Lower lobe of right lung (tissue), 2 donors: ENCODE measurements around the gene ZDHHC12. TPM values are rescaled to one million over a fixed set of nuclear protein-coding genes. Genes with fewer than 3 reads are reported as not detected.
A peak's percentile ranks its signal among the peaks of the same experiment; 100 is the strongest.

Source experiments
- ATAC-seq, 2 donors: fragments of 200-7000 bp; cut with Tn5 transposase; one replicate each; pipeline ENCODE4 v1.9.1; 2020 to 2022; ENCODE audit warnings: mild to moderate bottlenecking in 2 of 2, moderate library complexity in 2 of 2
- DNase-seq: peaks from one replicate; pipeline ENCODE4 v3.0.0-alpha.2; 2020
- H3K27ac ChIP-seq: fragments of 200-600 bp; one replicate; pipeline ENCODE4 v1.8.0; 2022
- H3K27me3 ChIP-seq: fragments of 200-600 bp; one replicate; pipeline ENCODE4 v1.8.0; 2022; ENCODE audit warnings: low read depth
- H3K36me3 ChIP-seq: fragments of 200-600 bp; one replicate; pipeline ENCODE4 v1.8.0; 2022; ENCODE audit warnings: mild to moderate bottlenecking
- H3K4me1 ChIP-seq: fragments of 200-600 bp; one replicate; pipeline ENCODE4 v1.8.0; 2022
- H3K4me3 ChIP-seq: fragments of 200-600 bp; one replicate; pipeline ENCODE4 v1.8.0; 2022; ENCODE audit warnings: mild to moderate bottlenecking
- H3K9me3 ChIP-seq: fragments of 200-600 bp; one replicate; pipeline ENCODE4 v1.8.0; 2022
- CTCF ChIP-seq: fragments of 200-600 bp; IDR thresholded peaks from one replicate; pipeline ENCODE4 v1.8.0; 2022; ENCODE audit warnings: antibody characterized with exemption, mild to moderate bottlenecking
- intact Hi-C: fragments of 100-400 bp; cut with DNase I; formaldehyde crosslinking; loops from one replicate; pipeline ENCODE4 v1.11.0; 2022
- total RNA-seq: library from RNA; stranded (reverse); fragmentation: NEBNext Ultra II Directional; extraction: Animal tissue kit (Norgen Biotek cat#: 25700); gene quantifications from one replicate; pipeline ENCODE4 v1.2.1, GENCODE V29; 2021
- donor health status: DM: no; HTN: yes; CAD: no; lungs with severe emphysema.

Gene ZDHHC12
- total RNA-seq, 1 donor from 2014 or later, result 29.4 TPM

GRCh38 chr9:128706045-128706444 is 17.9 kb downstream of the ZDHHC12 start:
- H3K4me3 ChIP-seq, result no peak overlapping the region
- no peak overlapping the region for H3K27ac ChIP-seq
- no peaks in the 10 kb centered on the region for H3K27me3 ChIP-seq
- peaks cover 12% of the 10 kb centered on the region for H3K4me1 ChIP-seq
- DNase-seq (peak; percentile 8), ATAC-seq (no peak)
- no peaks in the 10 kb centered on the region for H3K9me3 ChIP-seq
- intact Hi-C loops, result no loop called here
- H3K36me3 ChIP-seq, result peaks cover 12% of the 10 kb centered on the region
- TF ChIP-seq CTCF, result no peak

- intact Hi-C loops, result no loop called here
- Histone ChIP-seq H3K27ac (no peak overlapping the region), H3K36me3 (peaks cover 12% of the 10 kb centered on the region), H3K4me1 (peaks cover 12% of the 10 kb centered on the region), H3K9me3 (no peaks in the 10 kb centered on the region), H3K4me3 (no peak overlapping the region), H3K27me3 (no peaks in the 10 kb centered on the region)
- no peak for ATAC-seq
- no peak for TF ChIP-seq CTCF
- DNase-seq, result peak; percentile 35
Observed at GRCh38 chr9:128705051-128705965, 18.6 kb downstream of the ZDHHC12 start.

- H3K36me3 ChIP-seq, result peaks cover 12% of the 10 kb centered on the region
- H3K27me3 ChIP-seq, result no peaks in the 10 kb centered on the region
- intact Hi-C loops, result no loop called here
- peaks cover 12% of the 10 kb centered on the region for H3K4me1 ChIP-seq
- no peak for TF ChIP-seq CTCF
- H3K9me3 ChIP-seq, result no peaks in the 10 kb centered on the region
- ATAC-seq, result no peak
- H3K4me3 ChIP-seq, result peak overlapping the region; percentile 79
- DNase-seq, result no peak
- H3K27ac ChIP-seq, result peak overlapping the region; percentile 83
Observed at GRCh38 chr9:128704356-128704670, 19.6 kb downstream of the ZDHHC12 start.

- peak overlapping the region; percentile 79 for H3K4me3 ChIP-seq
Observed at GRCh38 chr9:128703616-128704355, 20.1 kb downstream of the ZDHHC12 start.

More at GRCh38 chr9:128703616-128704355, 20.1 kb downstream of the ZDHHC12 start:
- H3K9me3 ChIP-seq, result no peaks in the 10 kb centered on the region
- intact Hi-C loops, result no loop called here
- H3K36me3 ChIP-seq, result peaks cover 12% of the 10 kb centered on the region
- peak; percentile 1 to 16 for ATAC-seq
- DNase-seq, result peak; percentile 58
- no peaks in the 10 kb centered on the region for H3K27me3 ChIP-seq
- no peak for TF ChIP-seq CTCF
- peaks cover 12% of the 10 kb centered on the region for H3K4me1 ChIP-seq
- H3K27ac ChIP-seq, result peak overlapping the region; percentile 83
